Lower leg skin (tissue), 4 donors: ENCODE measurements around the gene NRXN3. TPM values are rescaled to one million over a fixed set of nuclear protein-coding genes. Genes with fewer than 3 reads are reported as not detected.

Experiments used
- DNase-seq, 2 donors: peaks; one replicate each; pipeline ENCODE4 v3.0.0-alpha.2; 2019; ENCODE audit warnings: low spot score in 2 of 2
- H3K4me3 ChIP-seq: fragments of 200-600 bp; sonication (generic); 2 replicates; pipeline ENCODE4 v1.5.1; 2017; ENCODE audit warnings: mild to moderate bottlenecking, low read depth; ENCODE audit not compliant: poor library complexity, severe bottlenecking
- CTCF ChIP-seq, 3 donors: fragments of 450-650 bp; IDR thresholded peaks; one replicate each; pipeline ENCODE4 v1.5.1; 2016; ENCODE audit warnings: antibody characterized with exemption in 3 of 3, mild to moderate bottlenecking in 3 of 3, moderate library complexity in 2 of 3
- POLR2A ChIP-seq, 2 donors: fragments of 450-650 bp; IDR thresholded peaks; one replicate each; pipeline ENCODE4 v1.6.1; 2016 to 2017; ENCODE audit warnings: antibody characterized with exemption in 2 of 2, mild to moderate bottlenecking in 1 of 2, moderate library complexity in 1 of 2
- WGBS, 2 donors: methylation state at CpG; one replicate each; pipeline ENCODE4 v1.1.5; 2018; 5-methylcytosine and 5-hydroxymethylcytosine counted together
- intact Hi-C: fragments of 100-400 bp; cut with DNase I; formaldehyde crosslinking; loops from one replicate; pipeline ENCODE4 v1.15.0; 2023; ENCODE audit warnings: low total_unique reads
- total RNA-seq, 4 donors: library from RNA; depleted of rRNA; stranded (reverse); fragments of >200 nt; gene quantifications; one replicate each; pipeline ENCODE4 v1.1.0, GENCODE V29; 2016

Gene NRXN3
- total RNA-seq, 4 donors from 2014 or later, result 0.61 to 2.4 (median 1.7) TPM

DNA sequence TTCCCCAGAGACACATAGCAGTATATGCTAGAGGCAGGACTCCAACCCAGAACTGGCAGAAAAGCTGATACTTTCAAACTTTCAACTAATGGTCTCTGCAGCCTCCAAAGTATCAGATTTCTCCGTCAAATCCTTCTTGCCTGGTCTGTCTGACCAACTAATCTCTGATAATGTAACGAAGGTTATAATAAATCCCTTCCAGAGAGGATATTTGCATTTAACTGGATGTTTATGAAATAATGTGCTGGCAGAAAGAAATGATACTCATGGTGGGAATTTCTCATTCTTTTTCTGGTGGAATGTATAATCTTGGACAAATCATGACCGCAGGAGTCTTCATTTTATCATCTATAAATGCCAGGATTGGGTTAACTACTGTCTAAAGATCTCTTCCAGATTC lies 1180.8 kb downstream of the NRXN3 start:
- no peak overlapping the region for H3K4me3 ChIP-seq
- intact Hi-C loops, result no loop called here
- WGBS, 2 donors, result 80 to 82% methylated on average over 3 of the region's 3 CpGs
- TF ChIP-seq CTCF (IDR thresholded peaks at IDR 0.05) (no peak), POLR2A (IDR thresholded peaks at IDR 0.05) (no peak)
- no peak for DNase-seq

DNA sequence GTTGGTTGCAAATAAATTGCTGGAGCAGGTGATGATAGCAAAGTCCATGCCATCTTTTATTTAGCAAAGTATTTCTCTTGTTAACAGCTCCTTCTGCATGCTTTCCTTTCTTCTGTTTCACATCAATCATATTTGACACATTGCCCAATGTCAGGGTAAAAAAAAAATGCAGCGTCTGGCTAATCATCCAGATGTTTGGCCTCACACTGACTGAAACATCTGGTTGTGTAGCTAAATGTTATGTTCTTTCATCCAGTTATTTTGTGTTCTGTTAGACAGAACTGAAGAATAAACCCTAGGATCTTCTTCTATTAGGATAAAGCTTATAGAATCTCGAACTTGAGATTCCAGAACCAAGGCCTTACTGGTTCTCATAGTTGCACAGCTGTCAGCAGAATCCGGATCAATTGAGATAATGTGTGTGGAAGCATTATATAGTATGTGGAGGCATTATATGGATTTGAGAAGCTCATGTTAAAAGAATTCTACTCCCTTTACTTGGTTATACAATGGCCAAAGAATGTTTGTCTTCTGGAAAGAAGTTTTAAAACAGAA lies 1182.0 kb downstream of the NRXN3 start:
- TF ChIP-seq CTCF (IDR thresholded peaks at IDR 0.05), result no peak
- no peak for TF ChIP-seq POLR2A (IDR thresholded peaks at IDR 0.05)
- no peak for DNase-seq
- 34 to 40% methylated on average over 3 of the region's 3 CpGs for WGBS, 2 donors
- H3K4me3 ChIP-seq, result no peak overlapping the region
- intact Hi-C loops, result no loop called here

DNA sequence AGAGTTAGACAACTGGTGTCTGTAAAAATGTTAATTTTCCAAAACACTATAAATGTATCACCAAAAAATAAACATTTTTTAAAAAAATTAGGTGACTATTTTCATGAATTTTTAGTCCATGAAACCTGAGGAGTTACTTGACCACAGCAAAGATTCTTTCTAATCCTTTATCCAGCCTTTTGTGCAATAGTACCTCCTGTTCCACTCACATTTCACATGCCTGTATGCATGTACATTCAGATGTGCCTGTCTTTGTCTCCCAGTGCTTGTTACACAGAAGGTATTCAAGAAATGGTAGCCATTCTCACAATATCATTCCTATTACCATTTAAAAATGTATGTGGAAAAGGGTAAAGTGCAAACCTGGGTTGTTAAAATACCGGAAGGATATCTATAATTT lies 1184.2 kb downstream of the NRXN3 start:
- 85 to 90% methylated on average over 1 of the region's 1 CpG for WGBS, 2 donors
- intact Hi-C loops, result no loop called here
- TF ChIP-seq POLR2A (IDR thresholded peaks at IDR 0.05), result no peak
- no peak for TF ChIP-seq CTCF (IDR thresholded peaks at IDR 0.05)
- no peak for DNase-seq
- H3K4me3 ChIP-seq, result no peak overlapping the region

GRCh38 chr14:79356040-79356439 lies 1185.9 kb downstream of the NRXN3 start:
- intact Hi-C loops, result no loop called here
- WGBS, 2 donors, result 76 to 78% methylated on average over 2 of the region's 2 CpGs

GRCh38 chr14:79357307-79357706 lies 1187.1 kb downstream of the NRXN3 start:
- no peak overlapping the region for H3K4me3 ChIP-seq
- TF ChIP-seq CTCF (IDR thresholded peaks at IDR 0.05) (no peak), POLR2A (IDR thresholded peaks at IDR 0.05) (no peak)
- DNase-seq, result no peak
- WGBS, 2 donors, result 67 to 73% methylated on average over 2 of the region's 2 CpGs
- intact Hi-C loops, result no loop called here

More at GRCh38 chr14:79356040-79356439, 1185.9 kb downstream of the NRXN3 start:
- H3K4me3 ChIP-seq, result no peak overlapping the region
- TF ChIP-seq CTCF (IDR thresholded peaks at IDR 0.05) (no peak), POLR2A (IDR thresholded peaks at IDR 0.05) (no peak)
- DNase-seq, result no peak

DNA sequence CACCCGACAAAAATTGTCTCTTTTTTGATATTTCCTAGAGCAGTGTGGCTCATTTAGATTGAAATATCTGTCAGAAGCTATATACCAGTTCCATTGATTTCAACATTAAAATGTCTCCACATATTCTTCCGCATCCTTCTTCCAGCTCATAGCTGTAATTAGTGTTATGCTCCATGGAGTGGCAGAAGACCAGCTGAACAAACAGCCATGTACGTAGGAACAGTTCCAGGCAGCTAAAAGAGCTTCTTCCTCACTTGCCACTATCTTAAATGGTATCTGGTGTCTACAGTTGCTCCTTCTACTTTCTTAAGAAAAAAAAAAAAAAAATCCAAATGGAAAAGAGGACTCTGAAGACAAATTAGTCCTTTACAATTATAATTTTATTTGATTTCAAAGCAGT lies 1193.1 kb downstream of the NRXN3 start:
- TF ChIP-seq CTCF (IDR thresholded peaks at IDR 0.05) (no peak), POLR2A (IDR thresholded peaks at IDR 0.05) (no peak)
- H3K4me3 ChIP-seq, result no peak overlapping the region
- 83 to 90% methylated on average over 3 of the region's 3 CpGs for WGBS, 2 donors
- DNase-seq, result no peak
- intact Hi-C loops, result no loop called here
